Stimulated activated naive CD4-positive, alpha-beta T cell treated with Interleukin-2 at 50 U/mL for 16 hours (primary cell): ENCODE measurements around the gene APELA.
"Not testable (repeated sequence)": the region's sequence is repeated elsewhere in the genome, so short reads cannot be mapped to it uniquely, and the experiment has no call there.

Experiments
- DNase-seq: peaks from one replicate; lab custom pipeline; 2025; lab: John Stamatoyannopoulos, UW

APELA gene

GRCh38 chr4:164876700-164877324, at the start of gene APELA:
Gene APELA (plus strand): TSS chr4:164877178. CDS start chr4:164877332, 154 bp downstream.
- no peak for DNase-seq

- DNase-seq, result no peak
These were observed 48.0 kb upstream of the APELA start for GRCh38 chr4:164828955-164829354.

GRCh38 chr4:164846566-164846965, 30.4 kb upstream of the APELA start:
- DNase-seq, result no peak

- DNase-seq, result no peak
These were observed 30.0 kb upstream of the APELA start for GRCh38 chr4:164847016-164847415.

- no peak for DNase-seq
These were observed 28.9 kb upstream of the APELA start for GRCh38 chr4:164847967-164848649.

GRCh38 chr4:164856396-164856795, 20.6 kb upstream of the APELA start:
- DNase-seq, result no peak

- no peak for DNase-seq
These were observed 10.0 kb upstream of the APELA start for GRCh38 chr4:164866817-164867490.

GRCh38 chr4:164871673-164872072, 5.3 kb upstream of the APELA start:
- no peak for DNase-seq

- no peak for DNase-seq
These were observed 4.5 kb upstream of the APELA start for GRCh38 chr4:164872481-164872880.

GRCh38 chr4:164874789-164875188, 2.2 kb upstream of the APELA start:
- DNase-seq, result no peak

GRCh38 chr4:164880489-164881262, 3.7 kb downstream of the APELA start:
- DNase-seq, result no peak

- no peak for DNase-seq
These were observed 11.2 kb downstream of the APELA start for GRCh38 chr4:164888096-164888715.

- DNase-seq, result no peak
These were observed 13.7 kb downstream of the APELA start for GRCh38 chr4:164890691-164891090.

- DNase-seq, result no peak
These were observed 15.0 kb downstream of the APELA start for GRCh38 chr4:164892018-164892417.

- no peak for DNase-seq
These were observed 17.7 kb downstream of the APELA start for GRCh38 chr4:164894702-164895101.

GRCh38 chr4:164902608-164903007, 25.6 kb downstream of the APELA start:
- no peak for DNase-seq

GRCh38 chr4:164904336-164904735, 27.4 kb downstream of the APELA start:
- DNase-seq, result no peak

- no peak for DNase-seq
These were observed 28.0 kb downstream of the APELA start for GRCh38 chr4:164904941-164905340.

- DNase-seq, result no peak
These were observed 29.4 kb downstream of the APELA start for GRCh38 chr4:164906368-164906767.

GRCh38 chr4:164913506-164913905, 36.5 kb downstream of the APELA start:
- not testable (repeated sequence) for DNase-seq

- DNase-seq, result no peak
These were observed 42.0 kb downstream of the APELA start for GRCh38 chr4:164918956-164919355.

- DNase-seq, result no peak
These were observed 47.8 kb downstream of the APELA start for GRCh38 chr4:164924670-164925238.
